ENCODE data around the gene NEMF. TPM values are rescaled to one million over a fixed set of nuclear protein-coding genes. Genes with fewer than 3 reads are reported as not detected.
"Not testable (repeated sequence)": the region's sequence is repeated elsewhere in the genome, so short reads cannot be mapped to it uniquely, and the experiment has no call there.

NEMF gene
- total RNA-seq, 1 experiment from 2014 or later: 62.7 TPM

- H3K9me3 ChIP-seq: no peaks in the 10 kb centered on the region
- H3K9me3 Mint-ChIP-seq (ENCODE audit: unreplicated experiment): no peaks in the 10 kb centered on the region
- peaks cover 10% of the 10 kb centered on the region for H3K4me1 Mint-ChIP-seq (ENCODE audit: low read depth, unreplicated experiment)
- ChIA-PET POLR2A (no interaction called here), CTCF (interaction anchor here (0.6 kb wide), 2 partner anchors 14 to 287 kb away, joined by 4 to 6 read pairs; no protein-coding TSS in a partner anchor)
- H3K27me3 Mint-ChIP-seq (ENCODE audit: insufficient read depth, unreplicated experiment): no peaks in the 10 kb centered on the region
- H3K36me3 Mint-ChIP-seq (ENCODE audit: insufficient read depth, unreplicated experiment): no peaks in the 10 kb centered on the region
- DNase-seq: peak in 1 of 2 experiments; percentile 50
- no peaks in the 10 kb centered on the region for H3K27me3 ChIP-seq (replicated peaks; ENCODE audit: control insufficient read depth, insufficient read depth, low read length)
- no peak for TF ChIP-seq CTCF (IDR thresholded peaks at IDR 0.05; ENCODE audit: insufficient read depth in 1 of 2, low read depth in 1 of 2, low read length in 1 of 2, severe bottlenecking in 1 of 2, unreplicated experiment in 1 of 2)
- no peak overlapping the region for H3K4me3 ChIP-seq (ENCODE audit: low read depth, low read length)
- BruUV-seq (replicated peaks): no TSS peak
- intact Hi-C loops (cut with micrococcal nuclease; ENCODE audit: unreplicated experiment): loop anchor here (10.0 kb wide), 1 partner anchor 343 kb away; no protein-coding TSS in a partner anchor
- H3K27ac Mint-ChIP-seq (ENCODE audit: unreplicated experiment): peak overlapping the region; percentile 25
- H3K4me1 ChIP-seq: peaks cover 26% of the 10 kb centered on the region
- no peaks in the 10 kb centered on the region for H3K36me3 ChIP-seq (ENCODE audit: control insufficient read depth, insufficient read depth, low read length)
- no peak overlapping the region for H3K4me3 Mint-ChIP-seq (ENCODE audit: unreplicated experiment)
Observed at GRCh38 chr14:49761839-49762551, 90.6 kb downstream of the NEMF start.

- DNase-seq: no peak
- no peak for TF ChIP-seq CTCF (IDR thresholded peaks at IDR 0.05; ENCODE audit: insufficient read depth in 1 of 2, low read depth in 1 of 2, low read length in 1 of 2, severe bottlenecking in 1 of 2, unreplicated experiment in 1 of 2)
- intact Hi-C loops (cut with micrococcal nuclease; ENCODE audit: unreplicated experiment): no loop called here
- H3K9me3 ChIP-seq: no peaks in the 10 kb centered on the region
- no peaks in the 10 kb centered on the region for H3K4me1 ChIP-seq
- H3K36me3 ChIP-seq (ENCODE audit: control insufficient read depth, insufficient read depth, low read length): no peaks in the 10 kb centered on the region
- Mint-ChIP-seq H3K36me3 (ENCODE audit: insufficient read depth, unreplicated experiment) (peaks cover 6% of the 10 kb centered on the region), H3K4me3 (ENCODE audit: unreplicated experiment) (no peak overlapping the region), H3K27me3 (ENCODE audit: insufficient read depth, unreplicated experiment) (no peaks in the 10 kb centered on the region), H3K27ac (ENCODE audit: unreplicated experiment) (no peak overlapping the region), H3K9me3 (ENCODE audit: unreplicated experiment) (no peaks in the 10 kb centered on the region), H3K4me1 (ENCODE audit: low read depth, unreplicated experiment) (no peaks in the 10 kb centered on the region)
- no peaks in the 10 kb centered on the region for H3K27me3 ChIP-seq (replicated peaks; ENCODE audit: control insufficient read depth, insufficient read depth, low read length)
- CTCF ChIA-PET: no interaction called here
- H3K4me3 ChIP-seq (ENCODE audit: low read depth, low read length): no peak overlapping the region
- POLR2A ChIA-PET: no interaction called here
- BruUV-seq (replicated peaks): no TSS peak
Observed at GRCh38 chr14:49755378-49755777, 97.2 kb downstream of the NEMF start.

- no peaks in the 10 kb centered on the region for H3K4me1 Mint-ChIP-seq (ENCODE audit: low read depth, unreplicated experiment)
- no peak for TF ChIP-seq CTCF (IDR thresholded peaks at IDR 0.05; ENCODE audit: insufficient read depth in 1 of 2, low read depth in 1 of 2, low read length in 1 of 2, severe bottlenecking in 1 of 2, unreplicated experiment in 1 of 2)
- intact Hi-C loops (cut with micrococcal nuclease; ENCODE audit: unreplicated experiment): no loop called here
- no peaks in the 10 kb centered on the region for H3K27me3 ChIP-seq (replicated peaks; ENCODE audit: control insufficient read depth, insufficient read depth, low read length)
- H3K4me3 Mint-ChIP-seq (ENCODE audit: unreplicated experiment): no peak overlapping the region
- H3K9me3 ChIP-seq: no peaks in the 10 kb centered on the region
- POLR2A ChIA-PET: no interaction called here
- no peaks in the 10 kb centered on the region for H3K9me3 Mint-ChIP-seq (ENCODE audit: unreplicated experiment)
- no peak for DNase-seq
- H3K36me3 Mint-ChIP-seq (ENCODE audit: insufficient read depth, unreplicated experiment): peaks cover 6% of the 10 kb centered on the region
- CTCF ChIA-PET: no interaction called here
- H3K36me3 ChIP-seq (ENCODE audit: control insufficient read depth, insufficient read depth, low read length): no peaks in the 10 kb centered on the region
- H3K27me3 Mint-ChIP-seq (ENCODE audit: insufficient read depth, unreplicated experiment): no peaks in the 10 kb centered on the region
- no peak overlapping the region for H3K4me3 ChIP-seq (ENCODE audit: low read depth, low read length)
- no TSS peak for BruUV-seq (replicated peaks)
- no peaks in the 10 kb centered on the region for H3K4me1 ChIP-seq
- H3K27ac Mint-ChIP-seq (ENCODE audit: unreplicated experiment): no peak overlapping the region
Observed at GRCh38 chr14:49754570-49755097, 98.0 kb downstream of the NEMF start.

GRCh38 chr14:49746476-49746875 is 106.1 kb downstream of the NEMF start:
- H3K9me3 ChIP-seq; H3K4me3 ChIP-seq (ENCODE audit: low read depth, low read length); intact Hi-C loops (cut with micrococcal nuclease; ENCODE audit: unreplicated experiment); CTCF ChIA-PET; H3K36me3 ChIP-seq (ENCODE audit: control insufficient read depth, insufficient read depth, low read length); BruUV-seq (replicated peaks); H3K36me3 Mint-ChIP-seq (ENCODE audit: insufficient read depth, unreplicated experiment); H3K4me1 ChIP-seq; H3K27me3 ChIP-seq (replicated peaks; ENCODE audit: control insufficient read depth, insufficient read depth, low read length); H3K4me3 Mint-ChIP-seq (ENCODE audit: unreplicated experiment); H3K27me3 Mint-ChIP-seq (ENCODE audit: insufficient read depth, unreplicated experiment); H3K27ac Mint-ChIP-seq (ENCODE audit: unreplicated experiment); POLR2A ChIA-PET; H3K9me3 Mint-ChIP-seq (ENCODE audit: unreplicated experiment): not testable (repeated sequence)
- H3K4me1 Mint-ChIP-seq (ENCODE audit: low read depth, unreplicated experiment): peaks cover 13% of the 10 kb centered on the region
- DNase-seq: peak in 1 of 2 experiments; percentile 19
